Activated T-cell treated with anti-CD3 and anti-CD28 coated beads for 1 hour (primary cell): ENCODE measurements around the gene DENND1C.

Experiments
- DNase-seq: peaks from one replicate; pipeline ENCODE4 v3.0.0-alpha.2; 2020; ENCODE audit warnings: low read depth

Gene DENND1C

GRCh38 chr19:6423499-6424194 lies 57.9 kb downstream of the DENND1C start:
- DNase-seq, result no peak

GRCh38 chr19:6421075-6422014 lies 60.2 kb downstream of the DENND1C start:
- no peak for DNase-seq

DNA sequence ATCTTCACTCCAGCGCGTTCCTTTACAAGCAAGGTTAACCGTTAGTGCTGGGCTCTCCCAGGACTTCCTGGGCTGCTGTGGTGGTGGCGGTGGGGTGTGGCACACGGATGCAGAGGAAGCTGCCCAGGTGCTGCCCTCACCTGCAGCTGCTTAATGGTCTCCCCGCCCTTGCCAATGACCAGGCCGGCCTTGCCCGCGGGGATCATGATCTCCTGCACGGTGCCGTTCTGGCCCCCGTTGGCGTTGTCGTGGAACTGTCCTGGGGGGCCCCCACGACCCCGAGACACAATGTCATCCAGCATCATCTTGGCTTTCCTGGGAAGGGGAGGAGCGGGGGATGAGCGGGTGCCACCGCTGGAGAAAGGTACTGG lies 63.0 kb downstream of the DENND1C start:
- DNase-seq, result no peak

- DNase-seq, result no peak
Observed at GRCh38 chr19:6417713-6418561, 63.6 kb downstream of the DENND1C start.
